OCI-LY3 (cell line): Measurements from ENCODE around the gene ACBD6.

Experiments
- H2AFZ ChIP-seq: fragments of 200-600, 300-600 bp; shearing (Covaris generic); 2 replicates; pipeline ENCODE4 v1.6.0; 2014; ENCODE audit warnings: antibody characterized with exemption, low read depth, low read length
- H3K27ac ChIP-seq: fragments of 200-600, 300-600 bp; sonication (generic); 2 replicates; pipeline ENCODE4 v1.5.1; 2014; ENCODE audit warnings: mild to moderate bottlenecking, low read length, moderate library complexity, mixed read lengths
- H3K27me3 ChIP-seq: fragments of 200-600, 300-600 bp; sonication (generic); 2 replicates; pipeline ENCODE4 v1.6.1; 2014; ENCODE audit warnings: low read depth, low read length, mixed read lengths
- H3K36me3 ChIP-seq: fragments of 200-600, 300-600 bp; sonication (generic); replicated peaks from 2 replicates; pipeline ENCODE3; 2014; ENCODE audit warnings: low read depth, low read length, mixed read lengths
- H3K4me1 ChIP-seq: fragments of 300-600, 200-600 bp; sonication (generic); 2 replicates; pipeline ENCODE4 v1.6.1; 2014; ENCODE audit warnings: low read length, mixed read lengths
- H3K4me2 ChIP-seq: fragments of 200-600, 300-600 bp; sonication (generic); 2 replicates; pipeline ENCODE4 v1.6.1; 2014; ENCODE audit warnings: low read length, mixed read lengths
- H3K4me3 ChIP-seq: fragments of 300-600, 200-600 bp; sonication (generic); 2 replicates; pipeline ENCODE4 v1.5.1; 2014; ENCODE audit warnings: antibody characterized with exemption, mild to moderate bottlenecking, low read length, moderate library complexity
- H3K79me2 ChIP-seq: fragments of 300-600, 200-600 bp; shearing (Covaris generic); 2 replicates; pipeline ENCODE4 v1.6.1; 2014; ENCODE audit warnings: mild to moderate bottlenecking, low read length, mixed read lengths
- H3K9ac ChIP-seq: fragments of 300-600, 200-600 bp; shearing (Covaris generic); 2 replicates; pipeline ENCODE4 v1.6.0; 2014; ENCODE audit warnings: mild to moderate bottlenecking, low read length, moderate library complexity
- H3K9me3 ChIP-seq: fragments of 200-600, 300-600 bp; shearing (Covaris generic); 2 replicates; pipeline ENCODE4 v1.6.1; 2014; ENCODE audit warnings: low read length, mixed read lengths; ENCODE audit not compliant: insufficient read depth
- H4K20me1 ChIP-seq: fragments of 200-600, 300-600 bp; sonication (generic); 2 replicates; pipeline ENCODE4 v1.6.1; 2016; ENCODE audit warnings: low read length, mixed read lengths; ENCODE audit not compliant: insufficient read depth
- EZH2phosphoT487 ChIP-seq: fragments of 200-600 bp; shearing (Covaris generic); IDR thresholded peaks from 2 replicates; pipeline ENCODE4 v1.6.1; 2018; ENCODE audit warnings: antibody characterized with exemption, mixed run types, low read depth
- TF ChIP-seq, protein P1 (sequence below): fragments of 200-600, 300-600 bp; sonication (generic); IDR thresholded peaks from 2 replicates; pipeline ENCODE4 v1.5.1; 2014; ENCODE audit warnings: antibody characterized with exemption, low read length, low read depth

The ACBD6 gene

DNA sequence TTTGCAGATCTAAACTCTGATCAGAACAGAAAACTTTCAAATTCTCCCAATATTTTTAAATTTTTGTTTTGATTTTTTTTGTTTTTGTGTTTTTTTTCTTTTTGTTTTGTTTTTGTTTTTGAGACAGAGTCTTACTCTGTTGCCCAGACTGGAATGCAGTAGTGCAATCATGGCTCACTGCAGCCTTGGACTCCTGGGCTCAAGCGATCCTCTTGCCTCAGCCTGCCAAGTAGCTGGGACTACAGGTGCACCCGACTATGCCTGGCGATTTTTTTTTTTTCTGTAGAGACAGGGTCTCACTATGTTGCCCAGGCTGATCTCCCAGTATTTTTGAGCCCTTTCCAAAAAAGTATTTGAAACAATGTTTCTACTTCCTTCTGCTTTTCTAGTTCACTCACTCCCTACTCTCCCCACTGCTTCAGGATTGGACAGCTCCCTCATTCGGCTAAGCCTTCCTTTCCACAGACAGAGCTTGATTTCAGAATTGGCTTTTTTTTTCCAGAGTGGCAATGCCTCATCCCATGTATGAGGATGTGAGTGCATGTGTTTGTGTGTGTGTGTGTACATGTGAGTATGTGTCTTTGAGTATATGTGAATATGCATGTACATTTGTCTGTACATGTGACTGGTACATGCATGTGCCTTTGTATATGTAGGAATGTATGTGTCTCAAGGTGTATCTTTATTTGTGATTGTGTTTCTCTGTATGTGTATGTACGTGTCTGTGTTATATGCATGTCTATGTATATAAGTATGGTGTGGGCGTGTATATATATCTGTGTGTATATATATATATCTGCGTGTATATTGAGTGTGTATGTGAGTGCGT lies 260.4 kb downstream of the ACBD6 start:
- TF ChIP-seq, protein P1, sequence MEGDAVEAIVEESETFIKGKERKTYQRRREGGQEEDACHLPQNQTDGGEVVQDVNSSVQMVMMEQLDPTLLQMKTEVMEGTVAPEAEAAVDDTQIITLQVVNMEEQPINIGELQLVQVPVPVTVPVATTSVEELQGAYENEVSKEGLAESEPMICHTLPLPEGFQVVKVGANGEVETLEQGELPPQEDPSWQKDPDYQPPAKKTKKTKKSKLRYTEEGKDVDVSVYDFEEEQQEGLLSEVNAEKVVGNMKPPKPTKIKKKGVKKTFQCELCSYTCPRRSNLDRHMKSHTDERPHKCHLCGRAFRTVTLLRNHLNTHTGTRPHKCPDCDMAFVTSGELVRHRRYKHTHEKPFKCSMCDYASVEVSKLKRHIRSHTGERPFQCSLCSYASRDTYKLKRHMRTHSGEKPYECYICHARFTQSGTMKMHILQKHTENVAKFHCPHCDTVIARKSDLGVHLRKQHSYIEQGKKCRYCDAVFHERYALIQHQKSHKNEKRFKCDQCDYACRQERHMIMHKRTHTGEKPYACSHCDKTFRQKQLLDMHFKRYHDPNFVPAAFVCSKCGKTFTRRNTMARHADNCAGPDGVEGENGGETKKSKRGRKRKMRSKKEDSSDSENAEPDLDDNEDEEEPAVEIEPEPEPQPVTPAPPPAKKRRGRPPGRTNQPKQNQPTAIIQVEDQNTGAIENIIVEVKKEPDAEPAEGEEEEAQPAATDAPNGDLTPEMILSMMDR: no peak
- no peak for TF ChIP-seq EZH2phosphoT487

DNA sequence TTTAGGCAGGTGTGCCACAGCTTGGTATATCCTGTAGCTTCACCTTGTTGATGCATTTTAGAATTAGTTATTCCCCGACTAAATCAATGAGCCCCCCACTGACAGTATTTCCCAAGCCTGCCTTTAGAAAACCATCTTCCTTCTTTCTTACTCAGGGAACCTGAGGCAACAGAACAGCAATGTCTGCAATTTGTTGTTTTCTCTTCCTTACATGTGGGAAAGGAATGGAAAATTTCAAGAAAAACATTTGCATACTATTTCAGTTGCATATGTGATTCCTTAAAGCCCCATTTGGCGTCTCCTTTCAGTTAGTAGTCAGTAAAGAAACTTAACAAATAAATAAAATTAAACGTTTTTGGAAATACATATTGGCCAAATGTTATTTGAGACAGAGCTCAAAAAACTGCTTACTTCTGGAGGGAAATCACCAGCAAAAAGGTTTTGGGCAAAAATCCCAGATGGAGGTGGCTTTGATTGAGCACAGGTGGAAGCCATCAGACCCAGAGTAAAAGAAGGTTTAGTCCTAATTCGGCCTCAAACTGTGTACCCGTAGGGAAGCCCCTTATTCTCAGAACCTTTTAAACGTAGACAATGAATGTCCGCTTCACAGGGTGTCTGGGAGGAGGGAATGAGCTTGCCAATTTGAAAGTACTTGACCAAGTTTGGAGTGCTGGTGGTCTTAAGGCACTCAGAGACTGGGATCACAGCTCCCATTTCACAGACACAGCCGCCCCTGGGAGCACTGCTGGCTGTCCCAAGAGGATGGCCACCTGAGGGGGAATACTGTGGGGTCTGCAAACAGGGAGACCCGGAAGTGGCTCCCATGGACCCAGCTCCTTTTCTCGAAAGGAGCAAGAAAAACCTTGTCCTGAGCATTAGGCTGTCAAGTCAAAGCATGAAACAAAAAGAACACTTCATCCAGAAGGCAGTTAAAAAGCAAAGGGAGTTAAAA lies 263.0 kb downstream of the ACBD6 start:
- Histone ChIP-seq H3K27me3 (peaks cover 55% of the 10 kb centered on the region), H3K4me1 (no peaks in the 10 kb centered on the region)
- no peak for TF ChIP-seq EZH2phosphoT487
- TF ChIP-seq, protein P1: no peak

More for the DNA sequence above, 260.4 kb downstream of the ACBD6 start:
- no peaks in the 10 kb centered on the region for H4K20me1 ChIP-seq
- H3K79me2 ChIP-seq: no peaks in the 10 kb centered on the region
- no peak overlapping the region for H3K4me2 ChIP-seq
- H3K27me3 ChIP-seq: peaks cover 47% of the 10 kb centered on the region
- no peaks in the 10 kb centered on the region for H3K4me1 ChIP-seq
- no peaks in the 10 kb centered on the region for H3K36me3 ChIP-seq
- no peak overlapping the region for H2AFZ ChIP-seq
- H3K9ac ChIP-seq: no peak overlapping the region
- H3K27ac ChIP-seq: no peak overlapping the region
- H3K9me3 ChIP-seq: no peaks in the 10 kb centered on the region
- H3K4me3 ChIP-seq: no peak overlapping the region

DNA sequence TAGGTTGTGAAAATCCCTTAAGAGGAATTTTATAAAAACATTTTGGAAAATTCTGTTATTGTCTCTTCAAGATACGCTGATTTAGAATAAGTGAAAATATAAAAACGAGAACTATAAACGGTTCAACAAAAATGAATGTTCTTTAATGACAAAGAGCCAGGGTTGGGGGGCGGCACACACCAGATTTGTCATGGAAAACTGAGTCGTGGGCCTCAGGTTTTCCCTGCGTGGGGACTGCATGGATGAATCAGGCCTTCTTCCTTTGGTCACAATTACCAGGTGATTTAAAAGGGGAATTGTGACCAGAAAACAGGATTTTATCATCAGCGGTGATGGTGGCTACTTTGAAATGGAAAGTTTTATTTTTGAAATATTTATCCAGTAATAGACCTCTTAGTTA lies 263.7 kb downstream of the ACBD6 start:
- Histone ChIP-seq H3K4me2 (no peak overlapping the region), H3K9me3 (no peaks in the 10 kb centered on the region), H3K27me3 (peaks cover 55% of the 10 kb centered on the region), H4K20me1 (no peaks in the 10 kb centered on the region), H3K27ac (no peak overlapping the region), H3K79me2 (no peaks in the 10 kb centered on the region), H3K4me1 (no peaks in the 10 kb centered on the region), H3K9ac (no peak overlapping the region), H3K4me3 (no peak overlapping the region), H2AFZ (no peak overlapping the region), H3K36me3 (no peaks in the 10 kb centered on the region)
- TF ChIP-seq, protein P1: no peak

More for the DNA sequence above, 263.0 kb downstream of the ACBD6 start:
- Histone ChIP-seq H3K4me2 (no peak overlapping the region), H3K4me3 (no peak overlapping the region), H3K36me3 (no peaks in the 10 kb centered on the region), H4K20me1 (no peaks in the 10 kb centered on the region), H3K27ac (no peak overlapping the region), H3K9me3 (no peaks in the 10 kb centered on the region), H3K9ac (no peak overlapping the region), H3K79me2 (no peaks in the 10 kb centered on the region), H2AFZ (no peak overlapping the region)
